ENCODE data around the gene DDIT4.

- no peak for TF ChIP-seq POLR2A (IDR thresholded peaks at IDR 0.05)
- no peak for TF ChIP-seq CTCF (IDR thresholded peaks at IDR 0.05)
- no peak for TF ChIP-seq POLR2AphosphoS5 (IDR thresholded peaks at IDR 0.05)
These were observed 48.2 kb downstream of the DDIT4 start for GRCh38 chr10:72322030-72322279.
